B cell (primary cell): Measurements from ENCODE around the gene SPRED2. TPM values are rescaled to one million over a fixed set of nuclear protein-coding genes. Genes with fewer than 3 reads are reported as not detected.

Source experiments
- ATAC-seq: fragments of 200-7000 bp; cut with Tn5 transposase; one replicate; pipeline ENCODE4 v1.10.0; 2021; ENCODE audit warnings: low read depth, mild to moderate bottlenecking, moderate number of reproducible peaks, moderate library complexity
- CTCF ChIA-PET: fragments of 350-600 bp; sonication (Branson Sonifier 250); formaldehyde crosslinking; loops from one replicate; lab custom pipeline; 2021; ENCODE audit warnings: antibody characterized with exemption, inconsistent platforms; lab: Charles Lee
- POLR2A ChIA-PET: fragments of 350-600 bp; sonication (Branson Sonifier 250); formaldehyde crosslinking; loops from one replicate; lab custom pipeline; 2021; ENCODE audit warnings: antibody characterized with exemption; lab: Charles Lee
- DNase-seq: peaks from one replicate; pipeline ENCODE4 v3.0.0; 2013
- H2AFZ ChIP-seq: 2 replicates; pipeline ENCODE4 v1.6.1; 2012; ENCODE audit warnings: mild to moderate bottlenecking, low read depth, low read length; ENCODE audit not compliant: insufficient read depth, poor library complexity, severe bottlenecking
- H3K27ac ChIP-seq, 2 donors: 1 replicate in 1 of 2; 2 replicates in 1 of 2; pipeline ENCODE4 v1.5.1; 2012 to 2013; ENCODE audit warnings: low read length in 2 of 2, mild to moderate bottlenecking in 2 of 2, moderate library complexity in 1 of 2
- H3K27me3 ChIP-seq, 4 experiments: fragments of 200-600 bp in 1 of 4; sonication (generic) in 1 of 4; replicated peaks in 1 of 4; 1 replicate in 2 of 4; 2 replicates in 2 of 4; pipeline versions ENCODE4 v1.6.1 to v1.7.0; 2013 to 2016; ENCODE audit warnings: low read length in 3 of 4, mild to moderate bottlenecking in 2 of 4, mixed read lengths in 1 of 4, moderate library complexity in 1 of 4; ENCODE audit not compliant: insufficient read depth in 4 of 4, control insufficient read depth in 3 of 4; ENCODE audit errors: control extremely low read depth in 1 of 4
- H3K36me3 ChIP-seq, 2 experiments: replicated peaks in 1 of 2; 1 replicate in 1 of 2; 2 replicates in 1 of 2; pipeline versions ENCODE4 v1.6.1 to v1.7.1; 2013; ENCODE audit warnings: low read length in 1 of 2; ENCODE audit not compliant: insufficient read depth in 2 of 2, control insufficient read depth in 1 of 2; ENCODE audit errors: control extremely low read depth in 1 of 2, extremely low read depth in 1 of 2
- H3K4me1 ChIP-seq, 2 donors: fragments of 200-600 bp in 1 of 2; sonication (generic) in 1 of 2; 1 replicate in 1 of 2; 2 replicates in 1 of 2; pipeline versions ENCODE4 v1.5.1 to v1.6.1; 2013 to 2017; ENCODE audit warnings: low read length in 2 of 2; ENCODE audit not compliant: control insufficient read depth in 2 of 2, insufficient read depth in 2 of 2
- H3K4me2 ChIP-seq: replicated peaks from 2 replicates; pipeline ENCODE3; 2012; ENCODE audit warnings: mild to moderate bottlenecking, low read depth, low read length; ENCODE audit not compliant: poor library complexity, severe bottlenecking
- H3K4me3 ChIP-seq, 5 experiments: fragments of 200-600 bp in 1 of 5; sonication (generic) in 1 of 5; 1 replicate in 3 of 5; 2 replicates in 2 of 5; pipeline versions ENCODE4 v1.5.1 to v1.7.0; 2011 to 2016; ENCODE audit warnings: low read length in 4 of 5, mild to moderate bottlenecking in 4 of 5, low read depth in 2 of 5, control low read depth in 1 of 5, moderate library complexity in 1 of 5; ENCODE audit not compliant: insufficient read depth in 1 of 5; ENCODE audit errors: control extremely low read depth in 1 of 5, extremely low read depth in 1 of 5
- H3K79me2 ChIP-seq: fragments of 200-600 bp; sonication (generic); one replicate; pipeline ENCODE4 v1.6.0; 2016; ENCODE audit warnings: low read length; ENCODE audit not compliant: control insufficient read depth, insufficient read depth
- H3K9ac ChIP-seq: fragments of 200-600 bp; sonication (generic); 2 replicates; pipeline ENCODE4 v1.6.1; 2017; ENCODE audit warnings: mild to moderate bottlenecking, low read length, moderate library complexity
- H3K9me3 ChIP-seq, 3 donors: one replicate each; pipeline versions ENCODE4 v1.6.1 to v1.7.1; 2013; ENCODE audit warnings: low read length in 2 of 3; ENCODE audit not compliant: control insufficient read depth in 2 of 3, insufficient read depth in 1 of 3; ENCODE audit errors: control extremely low read depth in 1 of 3
- H4K20me1 ChIP-seq: 2 replicates; pipeline ENCODE4 v1.6.0; 2012; ENCODE audit warnings: mild to moderate bottlenecking, low read length; ENCODE audit not compliant: insufficient read depth, control insufficient read depth, poor library complexity, severe bottlenecking
- H3K27ac Mint-ChIP-seq: one replicate; pipeline ENCODE4 v1.8.0; 2021; ENCODE audit warnings: mixed read lengths
- H3K27me3 Mint-ChIP-seq: one replicate; pipeline ENCODE4 v1.8.0; 2021; ENCODE audit warnings: mixed read lengths
- H3K4me1 Mint-ChIP-seq: one replicate; pipeline ENCODE4 v1.8.0; 2021; ENCODE audit warnings: mixed read lengths
- H3K4me3 Mint-ChIP-seq: one replicate; pipeline ENCODE4 v1.8.0; 2021; ENCODE audit warnings: mixed read lengths
- H3K9me3 Mint-ChIP-seq: one replicate; pipeline ENCODE4 v1.8.0; 2022; ENCODE audit warnings: mixed read lengths; ENCODE audit not compliant: insufficient read depth
- CTCF ChIP-seq: fragments of 200-600 bp; IDR thresholded peaks from one replicate; pipeline ENCODE4 v1.8.0; 2022; ENCODE audit warnings: antibody characterized with exemption, mild to moderate bottlenecking
- EZH2 ChIP-seq: IDR thresholded peaks from 2 replicates; pipeline ENCODE4 v1.6.1; 2012; ENCODE audit warnings: borderline replicate concordance, low read depth, mild to moderate bottlenecking, moderate library complexity, low read length; ENCODE audit not compliant: insufficient read depth, poor library complexity, severe bottlenecking
- WGBS: methylation state at CpG from one replicate; pipeline ENCODE4 v1.1.5; 2013; ENCODE audit warnings: missing lambda C conversion rate; ENCODE audit not compliant: insufficient coverage; 5-methylcytosine and 5-hydroxymethylcytosine counted together
- intact Hi-C: fragments of 100-400 bp; cut with micrococcal nuclease; formaldehyde crosslinking; loops from one replicate; pipeline ENCODE4 v1.10.0; 2022
- polyA plus RNA-seq: library from polyadenylated mRNA; depleted of rRNA; stranded (reverse); fragments of >200 nt; gene quantifications from 2 replicates; pipeline ENCODE4 v1.2.3, GENCODE V29; 2012
- total RNA-seq, 2 donors: library from RNA; stranded (reverse); fragments of 120-200 nt in 1 of 2; gene quantifications; 1 replicate in 1 of 2; 2 replicates in 1 of 2; pipeline versions ENCODE4 v1.2.3 to v1.2.4, GENCODE V29; 2013 to 2022

The SPRED2 gene
- total and polyA plus RNA-seq, 2 donors (not counting 1 experiment from before 2014, with no cell fraction given): 0.40 to 1.3 TPM

GRCh38 chr2:65436169-65436823 lies 3.9 kb upstream of the SPRED2 start:
- Mint-ChIP-seq H3K9me3 (no peaks in the 10 kb centered on the region), H3K27ac (peak overlapping the region; percentile 12), H3K4me1 (peaks cover 26% of the 10 kb centered on the region), H3K4me3 (peak overlapping the region; percentile 92), H3K27me3 (peaks cover 42% of the 10 kb centered on the region)
- Histone ChIP-seq H3K27ac (no peak overlapping the region), H3K36me3 (no peaks in the 10 kb centered on the region), H4K20me1 (no peaks in the 10 kb centered on the region), H3K4me1 (peaks cover 16 to 31% of the 10 kb centered on the region in 2 donors), H3K79me2 (no peaks in the 10 kb centered on the region), H3K9ac (peak overlapping the region; percentile 81), H3K4me2 (peak overlapping the region; percentile 99), H2AFZ (peak overlapping the region; percentile 76), H3K27me3 (peaks cover 0 to 51% (median 26%) of the 10 kb centered on the region in 4 experiments), H3K9me3 (peaks cover 0 to 8% (median 0%) of the 10 kb centered on the region in 3 donors), H3K4me3 (peak overlapping the region; percentile 53 to 84 (median 66))
- POLR2A ChIA-PET: no interaction called here
- ATAC-seq: peak; percentile 4
- intact Hi-C loops: loop anchor here (10.0 kb wide), 1 partner anchor 1851 kb away; the partner anchor contains the start of genes MDH1 and WDPCP
- TF ChIP-seq CTCF (no peak), EZH2 (no peak)
- DNase-seq: peak; percentile 63
- CTCF ChIA-PET: no interaction called here
- under 1% methylated on average over 64 of the region's 65 CpGs for WGBS

GRCh38 chr2:65435625-65436168 lies 3.3 kb upstream of the SPRED2 start:
- Histone ChIP-seq H3K9me3 (peaks cover 0 to 8% (median 0%) of the 10 kb centered on the region in 3 donors), H3K4me3 (peak overlapping the region in 4 of 5 experiments; percentile 53 to 84 (median 67)), H4K20me1 (no peaks in the 10 kb centered on the region), H3K27ac (no peak overlapping the region), H3K27me3 (peaks cover 0 to 51% (median 26%) of the 10 kb centered on the region in 4 experiments), H3K79me2 (no peaks in the 10 kb centered on the region), H3K9ac (peak overlapping the region; percentile 81), H2AFZ (peak overlapping the region; percentile 76), H3K4me1 (peaks cover 16 to 31% of the 10 kb centered on the region in 2 donors), H3K36me3 (no peaks in the 10 kb centered on the region), H3K4me2 (peak overlapping the region; percentile 99)
- TF ChIP-seq EZH2 (no peak), CTCF (no peak)
- intact Hi-C loops: loop anchor here (10.0 kb wide), 1 partner anchor 1851 kb away; the partner anchor contains the start of genes MDH1 and WDPCP
- peaks cover 42% of the 10 kb centered on the region for H3K27me3 Mint-ChIP-seq
- no peaks in the 10 kb centered on the region for H3K9me3 Mint-ChIP-seq
- WGBS: 0% methylated on average over 28 of the region's 42 CpGs
- ChIA-PET POLR2A (no interaction called here), CTCF (interaction anchor here (1.3 kb wide), 1 partner anchor 117 kb away, joined by 4 read pairs; no protein-coding TSS in a partner anchor)
- peaks cover 27% of the 10 kb centered on the region for H3K4me1 Mint-ChIP-seq
- ATAC-seq (no peak), DNase-seq (peak; percentile 61)
- peak overlapping the region; percentile 92 for H3K4me3 Mint-ChIP-seq
- no peak overlapping the region for H3K27ac Mint-ChIP-seq
